Middle frontal gyrus (tissue), 1 donor: ENCODE results near the gene RER1.

Source experiments
- DNase-seq: peaks from one replicate; pipeline ENCODE4 v3.0.0-alpha.2; 2015; ENCODE audit warnings: low spot score; ENCODE audit errors: extremely low spot score

Gene RER1

GRCh38 chr1:2353551-2354438, 37.8 kb upstream of the RER1 start:
- no peak for DNase-seq

- no peak for DNase-seq
Measured at GRCh38 chr1:2354511-2355372, 36.9 kb upstream of the RER1 start.

DNA sequence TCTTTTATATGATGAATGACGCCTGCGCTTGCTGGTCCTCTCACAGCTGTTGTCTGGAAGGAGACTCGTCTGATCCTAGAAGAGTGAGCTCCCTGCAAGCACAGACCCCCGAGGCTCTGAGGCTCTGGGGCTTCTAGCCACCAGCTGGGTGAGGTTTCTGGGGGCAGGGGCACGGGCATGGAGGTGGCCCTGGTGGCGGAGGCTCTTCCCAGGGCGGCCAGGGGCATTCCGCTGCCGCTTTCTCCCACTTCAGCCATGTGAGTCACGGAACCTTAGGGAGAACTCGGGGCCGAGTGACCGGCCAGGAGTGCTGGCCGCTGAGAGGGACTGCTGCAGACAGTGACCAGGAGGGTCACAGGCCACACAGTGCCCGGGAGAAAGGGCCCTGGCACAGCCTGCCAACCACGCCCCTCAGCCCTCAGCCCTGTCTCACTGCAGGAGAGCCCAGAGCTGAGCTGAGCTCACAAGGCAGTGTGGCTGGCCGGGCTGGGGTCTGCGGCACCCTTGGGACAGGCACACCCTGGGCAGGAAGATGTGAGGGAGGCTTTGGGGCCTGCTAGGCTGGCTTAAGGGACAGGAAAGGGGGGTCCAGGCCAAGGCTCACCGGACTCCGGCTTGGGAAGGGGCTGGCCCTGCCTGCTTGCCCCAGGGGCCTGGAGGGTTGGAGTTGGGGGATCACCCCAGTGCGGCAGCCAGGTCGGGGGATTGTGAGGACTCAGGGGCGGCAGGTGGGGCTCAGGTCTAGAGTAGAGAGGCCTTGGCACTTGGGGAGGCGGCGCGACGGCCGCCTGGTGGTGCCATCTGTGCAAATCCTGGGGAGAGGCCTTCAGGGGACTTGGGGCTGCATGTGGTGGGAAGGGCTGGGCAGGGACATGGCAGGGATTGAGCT, 36.0 kb upstream of the RER1 start:
- DNase-seq, result no peak

- no peak for DNase-seq
Measured at GRCh38 chr1:2356401-2356800, 35.2 kb upstream of the RER1 start.

DNA sequence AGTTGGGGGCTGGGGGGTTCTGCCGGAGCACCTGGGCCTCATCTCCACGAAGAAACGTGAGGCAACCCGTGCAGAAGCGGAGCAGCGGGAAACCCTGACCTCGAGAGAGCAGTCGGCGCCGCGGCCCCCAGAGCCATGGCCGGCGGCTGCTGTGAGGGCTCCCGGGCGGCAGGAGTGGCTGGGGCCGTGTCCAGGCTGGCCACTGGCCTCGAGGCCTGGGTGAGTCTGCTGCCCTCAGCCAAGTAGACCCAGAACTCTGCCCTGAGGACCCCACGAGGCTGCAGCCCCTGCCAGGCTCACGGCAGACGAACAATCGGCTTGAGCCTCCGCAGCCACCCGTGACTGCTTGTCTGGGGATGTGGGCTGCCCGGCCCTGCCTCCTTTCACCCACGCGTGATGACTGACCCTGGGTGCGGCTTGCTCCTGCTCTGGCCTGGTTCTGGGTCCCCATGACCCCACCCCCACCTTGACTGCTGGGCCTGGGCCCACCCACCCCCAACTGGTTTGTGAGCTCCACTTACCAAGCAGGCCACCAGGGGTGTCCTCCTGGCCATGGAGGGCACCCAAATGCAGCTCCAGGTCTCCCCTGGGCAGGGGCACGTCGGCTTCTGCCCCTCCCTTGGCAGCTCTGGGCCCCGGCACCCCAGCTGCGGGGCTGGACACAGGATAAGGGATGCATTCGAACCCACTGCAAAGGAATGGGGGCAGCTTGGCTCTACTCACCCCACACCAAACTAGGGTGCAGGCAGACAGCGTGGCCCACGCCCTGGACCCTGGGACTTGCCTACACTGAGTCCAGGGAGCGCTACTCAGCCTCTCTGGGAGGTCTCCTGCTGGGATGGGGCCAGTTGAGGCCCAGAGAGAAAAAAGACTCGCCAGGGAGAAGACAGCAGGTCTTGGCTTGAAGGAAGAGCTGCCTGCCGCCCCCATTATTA, 34.5 kb upstream of the RER1 start:
- no peak for DNase-seq

GRCh38 chr1:2358072-2358471, 33.6 kb upstream of the RER1 start:
- DNase-seq, result no peak

DNA sequence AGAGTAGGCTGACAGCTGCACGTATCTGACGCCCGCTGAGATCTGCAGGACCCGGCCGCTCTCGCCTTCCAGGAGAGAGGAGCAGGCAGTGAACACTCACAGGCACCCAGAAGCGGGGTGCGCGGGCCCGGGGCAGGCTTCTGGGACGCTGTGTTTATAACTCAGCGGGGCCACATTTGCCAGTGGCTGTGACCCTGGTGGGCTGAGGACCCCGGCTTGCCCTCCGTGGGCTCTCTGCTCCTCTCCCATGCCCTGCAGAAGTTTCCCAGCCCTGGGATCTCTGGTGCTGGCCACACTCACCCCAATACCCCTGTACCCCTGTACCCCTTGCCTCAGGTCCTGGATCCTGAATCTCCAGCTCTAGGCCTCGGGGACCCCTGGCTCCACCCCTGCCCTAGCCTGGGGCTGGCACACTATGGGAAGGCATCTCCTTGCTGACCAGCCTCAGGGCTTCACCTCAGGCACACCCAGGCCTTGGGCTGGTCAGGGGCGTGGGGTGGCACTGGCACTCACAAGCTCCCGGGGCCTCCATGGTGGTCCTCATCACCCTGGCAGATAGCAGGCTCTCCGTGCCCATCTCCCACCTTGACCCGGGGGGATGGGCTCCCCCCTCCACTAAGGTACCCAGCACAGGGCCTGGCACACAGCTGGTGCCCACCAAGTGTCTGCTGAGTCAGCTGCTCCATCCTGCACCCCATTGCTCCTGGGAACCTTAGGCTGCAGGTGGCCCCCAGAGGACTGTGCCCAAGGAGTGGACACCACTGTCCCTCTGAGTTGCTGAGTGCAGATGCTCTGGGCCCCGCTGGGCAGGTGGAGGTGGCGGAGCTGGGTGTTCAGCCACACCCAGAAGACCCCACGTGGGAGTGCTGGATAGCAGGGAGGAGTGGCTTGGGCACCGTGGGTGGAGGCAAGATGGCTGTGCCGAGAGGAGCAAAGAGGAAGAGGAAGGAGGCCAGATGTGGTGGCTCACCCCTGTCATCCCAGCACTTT, 32.7 kb upstream of the RER1 start:
- DNase-seq, result no peak

- DNase-seq, result no peak
Measured at GRCh38 chr1:2360588-2361364, 30.9 kb upstream of the RER1 start.

DNA sequence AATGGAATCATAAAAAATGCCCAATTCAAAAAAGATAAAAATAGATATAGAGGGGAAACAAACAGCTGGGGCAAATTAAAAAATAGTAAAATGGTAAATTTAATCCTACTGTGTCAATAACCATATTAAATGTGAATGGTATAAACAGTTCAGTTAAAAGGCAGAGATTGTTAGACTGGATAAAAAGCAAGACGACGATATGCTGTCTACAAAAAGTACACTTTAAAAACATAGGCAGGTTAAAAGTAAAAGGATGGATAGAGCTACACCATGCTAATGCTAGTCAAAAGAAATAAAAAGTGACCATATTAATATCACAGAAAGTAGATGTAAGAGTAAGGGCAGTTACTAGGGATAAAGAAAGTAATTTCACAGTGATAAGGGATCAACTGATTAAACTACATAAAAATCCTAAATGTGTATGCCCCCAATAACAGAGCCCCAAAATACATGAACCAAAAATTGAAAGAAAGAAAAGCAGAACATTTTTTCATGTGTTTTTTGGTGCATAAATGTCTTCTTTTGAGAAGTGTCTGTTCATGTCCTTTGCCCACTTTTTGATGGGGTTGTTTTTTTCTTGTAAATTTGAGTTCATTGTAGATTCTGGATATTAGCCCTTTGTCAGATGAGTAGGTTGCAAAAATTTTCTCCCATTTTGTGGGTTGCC, 27.7 kb upstream of the RER1 start:
- no peak for DNase-seq

DNA sequence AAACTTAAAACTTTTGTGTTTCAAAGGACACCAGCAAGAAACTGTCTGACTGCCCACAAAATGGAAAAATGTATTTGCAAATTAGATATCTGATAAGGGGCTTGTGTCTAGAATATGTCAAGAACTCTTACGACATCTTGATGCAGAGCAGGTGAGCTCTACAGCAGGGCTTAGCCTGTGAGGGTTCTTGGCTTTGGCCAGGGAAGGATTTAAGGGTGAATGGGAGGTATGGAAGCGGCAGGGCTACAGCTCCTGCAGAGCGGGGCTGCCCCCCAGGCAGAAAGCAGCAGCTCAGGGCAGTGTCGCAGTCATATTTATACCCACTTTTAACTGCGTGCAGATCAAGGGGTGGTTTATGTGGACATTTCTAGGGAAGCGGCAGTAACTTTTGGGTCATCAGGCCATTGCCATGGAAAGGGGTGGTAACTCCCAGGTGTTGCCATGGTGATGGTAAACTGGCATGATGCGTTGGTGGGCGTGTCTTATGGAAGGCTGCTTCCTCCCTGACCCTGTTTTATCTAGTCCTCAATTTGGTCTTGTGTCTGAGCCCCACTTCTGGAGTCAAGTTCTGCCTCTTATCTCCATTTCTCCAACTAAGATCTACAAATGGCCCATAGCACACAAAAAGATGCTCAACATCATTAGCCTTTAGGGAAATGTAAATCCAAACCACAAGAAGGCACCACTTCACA, 23.4 kb upstream of the RER1 start:
- DNase-seq, result no peak

- no peak for DNase-seq
Measured at GRCh38 chr1:2372551-2373490, 18.8 kb upstream of the RER1 start.

DNA sequence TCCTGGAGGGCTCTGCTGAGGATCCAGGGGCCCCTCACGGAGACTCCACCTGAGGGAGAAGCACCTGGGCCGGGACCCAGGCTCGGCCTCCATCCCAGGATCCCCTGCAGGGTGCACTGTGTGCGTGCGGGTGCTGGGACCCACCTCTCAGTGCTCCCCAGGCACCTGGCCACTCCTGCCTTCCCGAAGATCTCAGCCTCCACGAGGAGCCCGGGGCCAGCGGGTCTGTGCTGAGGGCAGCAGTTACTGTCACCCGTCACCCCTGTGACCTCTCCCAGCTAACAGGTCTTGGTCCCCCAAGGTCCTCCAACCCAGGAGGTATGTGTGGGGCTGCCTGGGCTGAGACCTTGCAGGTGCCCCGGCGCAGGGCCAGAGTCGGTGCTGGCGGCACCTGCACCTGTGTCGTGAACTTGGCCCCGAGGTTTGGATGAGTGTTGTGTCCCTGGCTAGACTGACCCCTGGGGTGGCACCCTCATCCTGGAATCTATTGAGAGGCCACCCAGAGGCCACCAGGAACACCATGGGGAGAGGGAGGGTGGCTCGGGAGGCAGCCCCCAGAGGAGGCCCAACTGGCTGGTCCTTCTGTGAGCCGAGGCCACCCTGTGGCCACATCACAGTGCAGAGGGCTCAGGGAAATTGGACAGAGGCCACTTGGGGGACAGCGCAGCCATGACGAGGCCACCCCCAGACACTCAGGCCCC, 17.9 kb upstream of the RER1 start:
- DNase-seq, result no peak

DNA sequence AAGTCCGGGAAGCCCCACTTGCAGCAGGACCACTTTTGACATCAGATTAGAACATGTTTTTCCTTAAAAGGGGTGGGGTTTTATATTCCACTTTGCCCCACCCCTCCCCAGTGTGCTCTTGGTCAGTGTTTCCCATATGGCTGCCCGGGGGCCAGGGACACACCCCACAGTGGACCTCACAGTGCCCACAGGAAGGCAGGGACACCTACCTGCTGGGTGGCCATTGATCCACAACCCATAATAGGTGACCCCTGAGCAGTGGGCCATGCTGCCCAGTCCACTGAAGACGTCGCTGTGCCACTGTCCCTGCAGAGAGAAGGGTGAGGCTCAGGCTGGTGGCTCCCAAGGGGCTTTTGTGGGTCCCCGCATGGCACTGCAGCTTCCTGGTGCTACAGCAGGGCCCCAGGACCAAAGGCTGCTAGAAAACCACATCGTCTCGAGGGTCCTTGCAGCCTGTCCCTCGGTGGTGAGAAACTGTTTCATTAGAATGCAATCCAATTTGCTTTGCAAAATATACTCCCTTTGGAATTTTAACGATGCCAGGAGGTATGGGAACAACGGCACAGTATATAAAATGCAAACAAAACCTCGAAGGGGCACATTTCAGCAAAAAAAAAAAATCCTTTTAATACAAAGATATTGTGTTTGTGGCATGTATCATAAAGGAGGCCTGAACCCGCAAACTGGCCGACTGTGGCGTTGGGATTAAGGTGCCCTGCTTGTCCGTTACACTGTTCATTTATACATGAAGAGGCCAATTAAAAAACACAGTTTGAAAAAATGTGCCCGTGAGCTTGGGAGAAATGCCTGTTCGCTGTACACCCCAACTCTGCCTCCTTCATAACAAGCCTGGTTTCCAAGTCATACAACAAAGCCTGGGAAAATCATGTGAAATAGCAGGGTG, 17.1 kb upstream of the RER1 start:
- DNase-seq, result no peak

GRCh38 chr1:2375246-2375922, 16.3 kb upstream of the RER1 start:
- no peak for DNase-seq
